Neural cell (in vitro differentiated cells): Measurements from ENCODE around the gene DNASE1L2.

Experiments
- EP300 ChIP-seq: fragments of 450-650 bp; conservative IDR thresholded peaks from 2 replicates; pipeline ENCODE4 v1.6.1; 2014; ENCODE audit warnings: antibody characterized with exemption, mild to moderate bottlenecking, moderate library complexity; ENCODE audit not compliant: poor library complexity, severe bottlenecking
- EZH2 ChIP-seq: fragments of 200-600, 300-800 bp; shearing (Covaris generic), sonication (generic); IDR thresholded peaks from 2 replicates; pipeline ENCODE4 v1.6.1; 2014; ENCODE audit warnings: antibody characterized with exemption, low read length, borderline replicate concordance, mild to moderate bottlenecking; ENCODE audit not compliant: insufficient read depth, poor library complexity, severe bottlenecking
- MXI1 ChIP-seq: fragments of 450-650 bp; conservative IDR thresholded peaks from 2 replicates; pipeline ENCODE4 v1.6.1; 2014; ENCODE audit warnings: antibody characterized with exemption, mild to moderate bottlenecking; ENCODE audit not compliant: poor library complexity, severe bottlenecking
- POLR2AphosphoS5 ChIP-seq: IDR thresholded peaks from 2 replicates; pipeline ENCODE4 v1.6.1; 2012
- REST ChIP-seq: IDR thresholded peaks from 2 replicates; pipeline ENCODE4 v1.6.1; 2012; ENCODE audit warnings: borderline replicate concordance
- TAF1 ChIP-seq: IDR thresholded peaks from 2 replicates; pipeline ENCODE4 v1.6.1; 2012; ENCODE audit warnings: low read depth
- TF ChIP-seq, protein P1 (sequence below): fragments of 450-650 bp; IDR thresholded peaks from 2 replicates; pipeline ENCODE4 v1.5.1; 2014; ENCODE audit warnings: antibody characterized with exemption, mild to moderate bottlenecking, moderate library complexity; ENCODE audit not compliant: poor library complexity, severe bottlenecking

DNA sequence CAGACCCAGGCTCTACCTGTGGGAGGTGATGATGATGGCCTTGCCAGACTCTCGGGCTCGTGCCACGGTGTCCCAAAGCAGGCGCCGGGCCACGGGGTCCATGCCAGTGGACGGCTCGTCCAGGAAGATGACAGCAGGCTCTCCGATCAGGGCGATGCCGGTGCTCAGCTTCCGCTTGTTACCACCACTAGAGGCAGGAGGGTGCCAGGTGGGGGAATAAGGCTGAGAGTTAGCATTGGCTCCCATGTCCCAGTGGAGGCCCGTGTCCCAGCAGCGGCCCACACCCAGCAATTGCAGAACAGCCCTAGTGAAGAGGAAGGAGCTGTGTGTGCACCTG lies 42.0 kb downstream of the DNASE1L2 start:
- TF ChIP-seq REST (no peak), EZH2 (no peak), POLR2AphosphoS5 (no peak), EP300 (no peak), MXI1 (no peak), TAF1 (no peak)
- TF ChIP-seq, protein P1, sequence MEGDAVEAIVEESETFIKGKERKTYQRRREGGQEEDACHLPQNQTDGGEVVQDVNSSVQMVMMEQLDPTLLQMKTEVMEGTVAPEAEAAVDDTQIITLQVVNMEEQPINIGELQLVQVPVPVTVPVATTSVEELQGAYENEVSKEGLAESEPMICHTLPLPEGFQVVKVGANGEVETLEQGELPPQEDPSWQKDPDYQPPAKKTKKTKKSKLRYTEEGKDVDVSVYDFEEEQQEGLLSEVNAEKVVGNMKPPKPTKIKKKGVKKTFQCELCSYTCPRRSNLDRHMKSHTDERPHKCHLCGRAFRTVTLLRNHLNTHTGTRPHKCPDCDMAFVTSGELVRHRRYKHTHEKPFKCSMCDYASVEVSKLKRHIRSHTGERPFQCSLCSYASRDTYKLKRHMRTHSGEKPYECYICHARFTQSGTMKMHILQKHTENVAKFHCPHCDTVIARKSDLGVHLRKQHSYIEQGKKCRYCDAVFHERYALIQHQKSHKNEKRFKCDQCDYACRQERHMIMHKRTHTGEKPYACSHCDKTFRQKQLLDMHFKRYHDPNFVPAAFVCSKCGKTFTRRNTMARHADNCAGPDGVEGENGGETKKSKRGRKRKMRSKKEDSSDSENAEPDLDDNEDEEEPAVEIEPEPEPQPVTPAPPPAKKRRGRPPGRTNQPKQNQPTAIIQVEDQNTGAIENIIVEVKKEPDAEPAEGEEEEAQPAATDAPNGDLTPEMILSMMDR: no peak
